OCI-LY7 (cell line): ENCODE data around the gene PAK6. TPM values are rescaled to one million over a fixed set of nuclear protein-coding genes. Genes with fewer than 3 reads are reported as not detected.
A peak's percentile ranks its signal among the peaks of the same experiment; 100 is the strongest.

Experiments
- BruUV-seq: library from RNA; stranded (reverse); fragments of 400-500 nt; replicated peaks from 2 replicates; lab custom pipeline; 2021; lab: Mats Ljungman, UMichigan
- CTCF ChIA-PET: fragments of 300-600 bp; sonication (Branson Sonifier 250); formaldehyde crosslinking; loops from one replicate; lab custom pipeline; 2022; ENCODE audit warnings: antibody characterized with exemption; ENCODE audit not compliant: unreplicated experiment; lab: Charles Lee
- POLR2A ChIA-PET: fragments of 300-600 bp; sonication (Branson Sonifier 250); formaldehyde crosslinking; loops from one replicate; lab custom pipeline; 2022; ENCODE audit warnings: antibody characterized with exemption; lab: Charles Lee
- DNase-seq: peaks from one replicate; pipeline ENCODE4 v3.0.0-alpha.2; 2015; ENCODE audit warnings: low spot score
- H2AFZ ChIP-seq: fragments of 200-600 bp; sonication (generic), shearing (Covaris generic); 2 replicates; pipeline ENCODE4 v1.6.1; 2014; ENCODE audit warnings: mild to moderate bottlenecking, antibody characterized with exemption, low read length, moderate library complexity
- H3K27ac ChIP-seq: fragments of 200-600 bp; sonication (generic); 2 replicates; pipeline ENCODE4 v1.5.1; 2014; ENCODE audit warnings: mixed run types, low read depth, mild to moderate bottlenecking, moderate library complexity, low read length, inconsistent platforms; ENCODE audit not compliant: poor library complexity, severe bottlenecking
- H3K36me3 ChIP-seq: fragments of 200-600 bp; sonication (generic); 2 replicates; pipeline ENCODE4 v1.6.1; 2014; ENCODE audit warnings: mild to moderate bottlenecking, antibody characterized with exemption, low read length, moderate library complexity, mixed read lengths; ENCODE audit not compliant: insufficient read depth
- H3K4me1 ChIP-seq: fragments of 200-600 bp; sonication (generic); 2 replicates; pipeline ENCODE4 v1.5.1; 2014; ENCODE audit warnings: mild to moderate bottlenecking, low read length; ENCODE audit not compliant: insufficient read depth, poor library complexity, severe bottlenecking
- H3K4me2 ChIP-seq: fragments of 200-600 bp; sonication (generic); 2 replicates; pipeline ENCODE4 v1.6.1; 2014; ENCODE audit warnings: mild to moderate bottlenecking, low read length
- H3K4me3 ChIP-seq: fragments of 200-600 bp; sonication (generic); 2 replicates; pipeline ENCODE4 v1.5.1; 2014; ENCODE audit warnings: mild to moderate bottlenecking, low read depth, low read length; ENCODE audit not compliant: poor library complexity, severe bottlenecking
- H3K79me2 ChIP-seq: fragments of 200-600 bp; sonication (generic); 2 replicates; pipeline ENCODE4 v1.6.1; 2016; ENCODE audit warnings: low read depth, mild to moderate bottlenecking, low read length, moderate library complexity, mixed read lengths; ENCODE audit not compliant: insufficient read depth
- H3K9me2 ChIP-seq: fragments of 200-600 bp; sonication (generic); 2 replicates; pipeline ENCODE4 v1.6.1; 2016; ENCODE audit warnings: mild to moderate bottlenecking, low read length, mixed read lengths; ENCODE audit not compliant: insufficient read depth
- H3K9me3 ChIP-seq: fragments of 200-600 bp; sonication (generic); 2 replicates; pipeline ENCODE4 v1.6.1; 2014; ENCODE audit warnings: mild to moderate bottlenecking, mixed run types, low read length, mixed read lengths
- H4K20me1 ChIP-seq: fragments of 200-600 bp; sonication (generic); 2 replicates; pipeline ENCODE4 v1.6.1; 2014; ENCODE audit warnings: mild to moderate bottlenecking, antibody characterized with exemption, low read length, moderate library complexity, mixed read lengths; ENCODE audit not compliant: insufficient read depth
- EZH2phosphoT487 ChIP-seq: fragments of 200-600 bp; sonication (generic); IDR thresholded peaks from 2 replicates; pipeline ENCODE4 v1.6.1; 2018; ENCODE audit warnings: low read depth, borderline replicate concordance, mild to moderate bottlenecking, mixed run types, antibody characterized with exemption, low read length, moderate library complexity, mixed read lengths
- intact Hi-C: fragments of 100-400 bp; cut with micrococcal nuclease; formaldehyde crosslinking; loops from one replicate; pipeline ENCODE4 v1.10.0; 2022; ENCODE audit not compliant: unreplicated experiment
- total RNA-seq, 2 experiments: library from RNA; depleted of rRNA in 1 of 2; stranded (reverse); fragments of >200 nt in 1 of 2; shearing (Covaris generic) in 1 of 2; gene quantifications; 2 replicates each; pipeline ENCODE4 v1.2.3, GENCODE V29; 2014 to 2022
- TF ChIP-seq, protein P1 (sequence below): fragments of 200-600 bp; sonication (generic); conservative IDR thresholded peaks from 2 replicates; pipeline ENCODE4 v1.5.1; 2014; ENCODE audit warnings: mild to moderate bottlenecking, antibody characterized with exemption, low read length, moderate library complexity, mixed read lengths

The PAK6 gene
- total RNA-seq, 2 experiments from 2014 or later, result 0.03 TPM; not detected in 1

DNA sequence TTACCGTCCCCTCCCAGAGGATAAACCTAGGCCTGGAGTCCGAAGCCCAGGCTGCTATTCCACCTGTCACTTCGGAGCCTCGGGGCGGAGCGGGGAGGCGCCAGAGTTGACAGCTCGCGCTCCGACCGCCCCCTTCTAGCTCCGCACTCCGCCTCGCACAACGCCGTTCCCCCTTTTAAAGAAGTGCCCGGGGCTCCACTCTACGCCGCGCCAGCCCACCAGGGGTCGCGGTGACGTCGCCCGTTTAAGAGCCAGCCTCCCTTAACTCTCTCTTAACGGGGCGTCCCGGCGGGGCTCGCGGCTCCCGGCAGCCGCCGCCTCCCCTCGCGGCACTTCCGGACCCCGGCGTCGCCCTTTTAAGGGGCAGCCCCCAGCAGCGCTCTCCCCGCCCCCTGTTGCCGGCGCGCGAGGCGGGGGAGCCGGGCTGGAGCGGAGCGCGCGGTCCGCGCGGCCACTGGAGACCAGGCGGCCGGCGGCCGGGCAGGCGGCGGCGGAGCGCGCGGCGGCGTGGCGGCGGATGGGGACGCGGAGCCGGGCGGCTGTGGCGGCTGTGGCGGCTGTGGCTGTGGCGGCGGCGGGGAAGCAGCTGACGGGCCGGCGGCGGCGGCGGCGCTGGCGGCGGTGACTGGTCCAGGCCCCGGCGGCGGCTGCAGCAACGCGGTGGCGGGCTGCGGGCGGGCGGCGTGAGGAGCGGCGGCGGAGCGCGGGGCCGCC, 84.5 kb downstream of the PAK6 start, which contains the start of gene INAFM2:
TSS of gene INAFM2 (plus strand) at position 454 of the 714 bp plus-strand sequence. CDS start 364 bp downstream, outside the sequence.
- ChIA-PET POLR2A (interaction anchor here (0.6 to 1.0 kb wide), 3 partner anchors 14 to 94 kb away, joined by 3 to 5 read pairs (median 4); no protein-coding TSS in a partner anchor), CTCF (interaction anchor here (1.0 kb wide), 2 partner anchors 13 to 14 kb away, joined by 3 to 5 read pairs; no protein-coding TSS in a partner anchor)
- no peaks in the 10 kb centered on the region for H3K36me3 ChIP-seq
- H3K4me1 ChIP-seq, result peaks cover 6% of the 10 kb centered on the region
- DNase-seq, result peak; percentile 94
- H3K4me3 ChIP-seq, result peak within 1 kb of the TSS; percentile 65
- BruUV-seq, result no TSS peak
- H3K79me2 ChIP-seq, result no peaks in the 10 kb centered on the region
- no peak within 1 kb of the TSS for H3K27ac ChIP-seq
- intact Hi-C loops, result loop anchor here (1.0 to 5.0 kb wide), 3 partner anchors 99 to 541 kb away; partner anchors contain the start of gene FSIP1
- H3K9me2 ChIP-seq, result no peaks in the 10 kb centered on the region
- TF ChIP-seq, protein P1, sequence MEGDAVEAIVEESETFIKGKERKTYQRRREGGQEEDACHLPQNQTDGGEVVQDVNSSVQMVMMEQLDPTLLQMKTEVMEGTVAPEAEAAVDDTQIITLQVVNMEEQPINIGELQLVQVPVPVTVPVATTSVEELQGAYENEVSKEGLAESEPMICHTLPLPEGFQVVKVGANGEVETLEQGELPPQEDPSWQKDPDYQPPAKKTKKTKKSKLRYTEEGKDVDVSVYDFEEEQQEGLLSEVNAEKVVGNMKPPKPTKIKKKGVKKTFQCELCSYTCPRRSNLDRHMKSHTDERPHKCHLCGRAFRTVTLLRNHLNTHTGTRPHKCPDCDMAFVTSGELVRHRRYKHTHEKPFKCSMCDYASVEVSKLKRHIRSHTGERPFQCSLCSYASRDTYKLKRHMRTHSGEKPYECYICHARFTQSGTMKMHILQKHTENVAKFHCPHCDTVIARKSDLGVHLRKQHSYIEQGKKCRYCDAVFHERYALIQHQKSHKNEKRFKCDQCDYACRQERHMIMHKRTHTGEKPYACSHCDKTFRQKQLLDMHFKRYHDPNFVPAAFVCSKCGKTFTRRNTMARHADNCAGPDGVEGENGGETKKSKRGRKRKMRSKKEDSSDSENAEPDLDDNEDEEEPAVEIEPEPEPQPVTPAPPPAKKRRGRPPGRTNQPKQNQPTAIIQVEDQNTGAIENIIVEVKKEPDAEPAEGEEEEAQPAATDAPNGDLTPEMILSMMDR, result peak; percentile 66
- no peak for TF ChIP-seq EZH2phosphoT487
- H4K20me1 ChIP-seq, result no peaks in the 10 kb centered on the region
- H3K9me3 ChIP-seq, result no peaks in the 10 kb centered on the region
- H3K4me2 ChIP-seq, result peak within 1 kb of the TSS; percentile 64
- H2AFZ ChIP-seq, result no peak within 1 kb of the TSS

DNA sequence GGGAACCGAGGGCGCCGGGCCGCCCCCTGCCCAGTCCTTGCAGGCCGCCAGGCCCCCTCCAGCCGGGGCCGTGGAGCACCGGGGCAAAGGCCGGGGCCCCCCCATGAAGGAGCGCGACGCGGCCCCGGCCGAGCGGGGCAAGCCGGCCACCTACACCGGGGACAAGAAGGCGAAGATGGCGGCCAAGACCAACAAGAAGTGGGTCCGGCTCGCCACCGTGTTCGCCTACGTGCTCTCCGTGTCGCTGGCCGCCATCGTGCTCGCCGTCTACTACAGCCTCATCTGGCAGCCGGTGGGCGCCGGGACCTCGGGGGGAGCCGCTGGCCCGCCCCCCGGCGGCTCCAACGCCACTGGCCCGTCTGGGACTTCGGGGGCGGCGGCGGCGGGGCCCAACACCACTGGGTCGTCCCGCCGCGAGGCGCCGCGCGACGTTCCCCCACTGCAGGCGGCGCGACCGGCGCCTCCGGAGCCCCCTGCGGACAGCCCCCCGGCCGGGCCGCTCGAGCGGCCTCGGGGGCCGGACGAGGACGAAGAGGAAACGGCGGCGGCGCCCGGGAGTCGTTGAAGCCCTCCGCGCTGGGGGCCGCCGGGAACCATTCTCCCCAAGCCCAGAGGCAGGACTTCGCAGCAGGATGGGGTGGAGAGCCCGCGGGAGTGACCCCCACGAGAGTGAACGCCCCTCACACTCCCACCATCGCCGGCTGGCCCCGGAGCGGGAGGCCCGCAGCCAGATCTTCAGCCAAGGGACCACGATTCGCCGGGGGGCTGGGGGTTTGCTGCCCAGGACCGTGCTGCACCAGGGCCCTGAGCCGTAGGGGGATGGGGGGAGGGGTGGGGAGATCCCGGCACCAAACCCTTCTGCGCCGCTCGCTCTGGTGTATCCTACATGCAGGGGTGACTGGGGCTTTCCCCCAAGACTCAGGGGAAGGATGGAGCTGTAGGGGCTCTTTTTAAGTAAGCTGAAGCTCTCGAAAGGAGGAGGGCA, 85.4 kb downstream of the PAK6 start:
- no peaks in the 10 kb centered on the region for H4K20me1 ChIP-seq
- intact Hi-C loops, result loop anchor here (1.0 to 5.0 kb wide), 3 partner anchors 98 to 542 kb away; partner anchors contain the start of gene FSIP1
- peak overlapping the region; percentile 61 for H3K4me2 ChIP-seq
- peaks cover 6% of the 10 kb centered on the region for H3K4me1 ChIP-seq
- no peaks in the 10 kb centered on the region for H3K36me3 ChIP-seq
- no TSS peak for BruUV-seq
- H3K4me3 ChIP-seq, result peak overlapping the region; percentile 65
- H3K9me3 ChIP-seq, result no peaks in the 10 kb centered on the region
- no peak overlapping the region for H3K27ac ChIP-seq
- CTCF ChIA-PET, result interaction anchor here (1.0 kb wide), 1 partner anchor 14 kb away, joined by 4 read pairs; no protein-coding TSS in a partner anchor
- no peak for DNase-seq
- H3K79me2 ChIP-seq, result no peaks in the 10 kb centered on the region
- POLR2A ChIA-PET, result interaction anchor here (0.7 kb wide), 1 partner anchor 133 kb away, joined by 3 read pairs; no protein-coding TSS in a partner anchor
- TF ChIP-seq, protein P1, result no peak
- TF ChIP-seq EZH2phosphoT487, result no peak
- no peaks in the 10 kb centered on the region for H3K9me2 ChIP-seq
- H2AFZ ChIP-seq, result no peak overlapping the region
